SIG-M5 treated with dmso at 0.1 percent for 504 hours (cell line): Measurements from ENCODE around the gene APH1B.

Experiments
- DNase-seq: peaks from one replicate; lab custom pipeline; 2025; ENCODE audit not compliant: unreplicated experiment; lab: John Stamatoyannopoulos, UW

The APH1B gene

DNA sequence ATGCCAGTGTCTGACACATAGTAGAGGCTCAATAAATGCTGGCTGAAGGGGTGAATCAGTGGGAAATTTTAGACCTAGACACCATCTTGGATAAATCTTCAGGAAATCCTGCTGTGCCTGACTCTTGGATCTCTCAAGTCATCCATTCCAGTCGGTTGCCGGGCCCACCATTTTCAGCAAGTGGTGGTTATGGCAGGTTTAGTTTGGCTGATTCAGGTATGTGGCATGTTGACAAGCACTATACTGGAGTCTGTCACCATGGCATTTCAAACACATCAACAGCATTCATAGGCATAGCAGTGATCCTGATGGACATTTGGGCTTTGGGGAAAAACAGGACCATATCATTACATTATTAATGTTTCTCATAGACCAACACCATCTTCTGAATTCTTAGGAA lies 25.7 kb upstream of the APH1B start:
- no peak for DNase-seq

DNA sequence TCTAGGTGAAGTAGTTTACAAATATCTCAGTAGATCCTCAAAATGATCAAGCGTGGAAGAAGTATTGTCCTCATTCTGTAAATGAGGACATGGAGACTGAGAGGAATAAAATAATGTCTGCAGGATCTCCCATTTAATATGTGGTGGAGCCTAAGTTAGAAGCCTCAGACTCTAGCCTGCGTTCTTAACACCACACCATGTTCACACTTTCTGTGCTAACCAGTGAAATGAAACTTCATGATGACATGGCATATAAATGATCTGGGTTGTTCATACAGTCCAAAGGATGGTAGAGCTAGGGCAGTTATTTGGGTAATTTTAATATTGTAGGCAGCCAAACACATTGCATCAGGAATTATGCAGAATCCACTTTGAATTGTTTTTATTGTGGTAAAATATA lies 25.1 kb upstream of the APH1B start:
- DNase-seq: no peak

DNA sequence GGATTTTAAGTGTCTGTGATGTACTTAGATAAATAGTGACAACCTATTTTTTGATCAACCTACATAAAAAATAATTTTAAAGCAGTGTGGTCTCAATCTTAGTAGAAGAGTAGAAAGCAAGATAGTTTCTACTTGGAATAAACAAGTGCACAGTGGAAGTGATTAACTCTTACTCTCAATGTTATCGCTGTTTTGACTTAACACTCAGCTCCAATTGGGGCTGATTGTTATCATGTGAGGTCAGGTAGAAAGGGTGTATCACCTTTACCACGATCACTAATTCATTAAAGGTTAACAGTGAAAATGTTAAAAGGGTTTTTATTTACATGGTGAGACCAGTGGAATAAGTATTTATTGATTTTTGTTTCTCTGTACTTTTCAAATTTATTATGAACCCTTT lies 22.4 kb upstream of the APH1B start:
- no peak for DNase-seq

DNA sequence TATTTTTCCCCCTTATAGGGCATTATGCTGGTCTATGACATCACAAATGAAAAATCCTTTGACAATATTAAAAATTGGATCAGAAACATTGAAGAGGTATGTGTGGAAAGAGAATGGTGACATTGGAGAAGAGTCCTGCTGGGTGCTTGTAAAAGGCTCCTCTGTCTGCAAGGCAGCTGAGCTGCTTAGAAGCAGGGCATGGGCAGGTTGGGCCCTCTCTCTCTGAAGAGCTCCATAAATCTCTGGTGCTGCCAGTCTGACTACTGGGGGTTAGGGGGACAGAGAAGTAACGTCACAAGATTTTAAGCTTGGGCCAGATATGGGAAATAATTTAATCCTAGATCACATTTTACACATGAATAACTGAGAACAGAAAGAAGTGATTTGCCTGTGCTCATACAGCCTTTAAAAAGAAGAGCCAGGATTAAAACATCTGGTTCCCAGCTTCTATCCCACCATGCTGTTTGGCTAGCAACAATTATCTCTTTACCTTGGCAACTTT lies 21.9 kb upstream of the APH1B start:
- DNase-seq: no peak

DNA sequence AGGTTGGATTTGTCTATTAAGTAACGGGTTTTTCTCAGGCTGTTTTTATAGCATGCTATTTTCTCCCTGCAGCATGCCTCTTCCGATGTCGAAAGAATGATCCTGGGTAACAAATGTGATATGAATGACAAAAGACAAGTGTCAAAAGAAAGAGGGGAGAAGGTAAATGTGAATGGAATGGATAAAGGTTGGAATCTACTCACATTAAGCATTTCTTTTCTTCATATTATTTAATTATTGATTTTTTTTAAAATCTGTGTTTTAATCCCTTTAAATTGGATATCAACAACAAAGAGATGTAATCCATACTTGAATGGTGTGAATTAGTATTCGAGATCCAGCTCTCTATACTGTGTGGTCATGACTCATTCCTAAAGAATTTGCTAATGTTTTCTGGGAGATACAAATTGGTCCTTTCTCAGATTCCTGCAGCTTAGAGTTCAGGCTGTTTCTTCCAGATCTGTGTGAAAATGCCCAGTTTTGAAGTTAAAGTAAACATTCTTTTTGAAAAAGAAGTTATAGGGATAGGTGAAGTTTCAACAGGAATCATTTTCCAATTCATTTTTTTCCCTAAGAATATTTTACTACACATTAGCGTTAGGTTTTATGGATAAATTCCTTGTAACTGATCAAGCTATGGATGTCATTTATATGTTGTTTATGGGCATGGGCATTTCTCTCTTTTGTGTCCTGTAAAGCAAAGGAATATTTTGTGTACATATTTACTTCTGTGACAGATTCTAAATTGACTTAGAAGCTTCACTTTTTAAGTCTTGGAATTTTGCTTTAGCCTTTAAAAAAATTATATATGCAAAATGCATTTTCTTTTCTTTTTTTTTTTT lies 20.8 kb upstream of the APH1B start:
- no peak for DNase-seq

DNA sequence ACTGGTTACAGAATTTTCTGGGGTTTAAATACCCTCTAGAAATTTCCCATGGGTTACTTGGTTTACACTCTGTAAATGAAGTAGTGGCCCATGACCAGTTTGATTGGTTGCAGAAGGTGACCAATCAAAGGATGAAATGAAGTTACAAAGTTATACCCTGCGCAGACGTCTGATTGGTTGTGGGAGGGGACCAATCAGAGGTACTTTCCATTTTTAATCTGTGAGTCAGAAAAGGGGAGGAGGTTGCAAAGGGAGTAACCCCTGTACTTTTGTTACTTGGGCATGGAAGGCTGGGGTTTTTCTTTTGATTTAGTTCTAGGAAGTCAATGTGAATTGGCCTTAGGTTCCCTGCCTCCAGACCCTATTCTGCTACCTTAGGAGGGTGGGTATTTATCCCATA lies 18.7 kb upstream of the APH1B start:
- no peak for DNase-seq

DNA sequence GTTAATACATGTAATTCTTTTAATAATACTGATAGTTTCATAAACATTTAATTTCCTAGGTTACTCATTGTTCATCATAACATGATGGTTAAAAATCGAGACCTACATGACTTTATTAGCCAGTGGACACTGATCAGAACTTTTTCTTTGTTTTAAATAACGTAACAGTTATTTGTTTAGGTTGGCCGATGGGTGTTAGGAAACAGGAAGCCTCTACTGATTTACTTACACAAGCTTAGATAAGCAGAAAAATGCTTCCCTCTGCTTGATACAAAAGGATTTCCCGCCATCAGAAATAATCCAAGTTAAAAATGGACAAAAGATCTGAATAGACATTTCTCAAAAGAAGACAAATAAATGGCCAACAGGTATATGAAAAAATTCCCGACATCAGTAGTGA lies 16.6 kb upstream of the APH1B start:
- no peak for DNase-seq

DNA sequence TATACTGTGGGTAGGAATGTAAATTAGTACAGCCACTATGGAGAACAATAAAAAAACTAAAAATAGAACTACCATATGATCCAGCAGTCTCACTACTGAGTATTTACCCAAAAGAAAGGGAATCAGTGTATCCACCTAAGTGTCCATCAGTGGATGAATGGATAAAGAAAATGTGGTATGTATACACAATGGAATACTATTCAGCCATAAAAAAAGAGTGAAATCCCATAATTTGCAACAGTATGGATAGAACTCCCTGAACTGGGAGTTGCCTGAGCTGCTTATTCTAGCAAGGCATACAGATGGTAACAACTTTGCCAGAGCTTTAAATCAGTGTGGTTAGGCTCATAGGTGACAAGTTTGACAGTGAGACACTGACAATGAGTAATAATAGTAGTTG lies 16.1 kb upstream of the APH1B start:
- DNase-seq: no peak

DNA sequence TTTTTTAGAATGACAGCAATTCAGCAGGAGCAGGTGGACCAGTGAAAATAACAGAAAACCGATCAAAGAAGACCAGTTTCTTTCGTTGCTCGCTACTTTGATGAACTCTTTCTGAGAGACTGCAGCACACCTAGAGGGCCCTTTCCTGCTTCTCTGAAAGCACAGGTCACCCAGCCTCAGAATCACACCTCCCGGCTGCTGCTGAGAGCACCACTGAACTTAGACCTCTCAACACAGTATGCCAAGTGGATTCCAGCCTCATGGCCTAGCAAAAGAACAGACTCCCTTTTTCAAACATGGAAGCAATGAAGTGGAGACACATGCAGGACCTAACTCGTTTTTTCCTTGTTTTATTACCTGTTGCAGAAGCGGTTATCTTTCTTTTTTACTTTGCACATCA lies 13.9 kb upstream of the APH1B start:
- no peak for DNase-seq

DNA sequence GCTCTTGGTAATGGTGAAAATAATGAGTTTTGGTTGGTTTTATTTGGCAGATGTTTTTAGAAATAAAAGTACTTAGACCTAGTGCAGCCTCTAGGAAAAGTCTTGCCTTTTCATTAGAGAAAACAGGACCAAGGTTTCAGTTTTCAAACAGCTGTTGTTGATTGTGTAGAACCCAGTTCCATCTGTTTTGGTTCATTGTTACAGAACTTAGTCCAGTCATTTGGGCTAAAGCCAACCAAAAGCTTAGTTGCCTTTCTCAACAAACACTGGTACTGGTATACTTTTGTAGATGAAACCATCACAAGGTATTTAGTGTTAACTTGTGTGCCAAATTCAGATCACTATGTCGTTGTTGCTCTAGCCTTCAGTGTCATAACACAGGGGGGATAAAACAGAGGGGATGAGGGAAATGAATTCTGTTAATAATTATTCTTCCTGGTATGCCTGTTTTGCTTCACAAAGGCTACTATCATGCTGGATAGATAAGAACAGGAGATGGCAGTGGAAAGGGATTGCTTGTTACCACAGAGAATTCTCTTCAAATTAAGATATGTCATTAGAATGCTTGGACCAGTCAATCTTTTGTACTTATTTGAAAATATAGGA lies 12.6 kb upstream of the APH1B start:
- DNase-seq: no peak

DNA sequence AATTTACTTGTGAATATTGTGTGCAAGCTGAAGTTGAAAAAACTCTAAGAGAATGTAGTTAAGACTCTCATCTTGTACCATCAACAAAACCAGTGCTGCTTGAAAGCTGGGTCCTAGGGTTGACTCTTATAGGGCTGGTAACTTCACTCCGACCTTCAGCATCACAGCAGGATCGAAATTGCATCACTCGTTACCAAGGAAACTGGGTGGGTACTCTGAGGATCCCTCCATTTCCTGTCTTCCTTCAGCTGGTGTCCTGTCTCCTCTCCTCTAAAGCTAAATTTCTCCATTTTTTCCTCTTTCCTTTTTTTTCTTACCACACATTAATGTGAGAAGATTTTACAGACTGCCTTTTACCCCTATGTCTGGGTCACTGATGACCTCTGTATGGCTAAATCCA lies 3.0 kb upstream of the APH1B start:
- peak; percentile 81 for DNase-seq

DNA sequence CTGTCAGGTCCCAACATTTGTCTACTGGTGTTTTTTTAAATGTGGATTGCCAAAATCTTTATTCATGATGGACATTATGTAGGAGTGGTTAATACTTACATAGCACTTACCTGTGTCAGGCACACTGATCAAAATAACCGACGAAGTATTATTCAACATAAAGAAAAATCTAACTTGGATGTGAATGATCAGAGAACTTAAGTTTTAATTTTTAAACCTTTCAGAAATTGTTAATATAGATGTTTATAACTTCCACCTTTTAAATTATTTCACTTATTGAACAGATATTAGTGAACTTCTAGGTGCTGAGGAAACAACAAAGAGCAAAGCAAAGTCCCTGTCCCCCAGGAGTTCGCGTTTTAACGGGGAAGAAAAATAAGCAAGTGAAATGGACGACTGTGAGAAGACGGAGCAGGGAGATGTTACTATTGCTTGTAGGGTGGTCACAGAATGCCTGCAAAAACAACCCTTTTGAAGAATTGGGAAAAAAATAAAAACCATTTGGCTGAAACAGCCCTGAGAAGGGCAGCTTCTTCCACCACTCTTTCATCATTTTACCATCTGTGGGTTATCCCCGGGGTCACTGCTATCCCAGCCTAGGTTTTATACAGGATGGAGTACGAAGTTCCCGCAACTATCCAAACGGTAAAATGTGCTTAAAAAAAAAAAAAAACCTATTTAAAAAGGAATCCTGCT lies 915 bp upstream of the APH1B start:
- no peak for DNase-seq

DNA sequence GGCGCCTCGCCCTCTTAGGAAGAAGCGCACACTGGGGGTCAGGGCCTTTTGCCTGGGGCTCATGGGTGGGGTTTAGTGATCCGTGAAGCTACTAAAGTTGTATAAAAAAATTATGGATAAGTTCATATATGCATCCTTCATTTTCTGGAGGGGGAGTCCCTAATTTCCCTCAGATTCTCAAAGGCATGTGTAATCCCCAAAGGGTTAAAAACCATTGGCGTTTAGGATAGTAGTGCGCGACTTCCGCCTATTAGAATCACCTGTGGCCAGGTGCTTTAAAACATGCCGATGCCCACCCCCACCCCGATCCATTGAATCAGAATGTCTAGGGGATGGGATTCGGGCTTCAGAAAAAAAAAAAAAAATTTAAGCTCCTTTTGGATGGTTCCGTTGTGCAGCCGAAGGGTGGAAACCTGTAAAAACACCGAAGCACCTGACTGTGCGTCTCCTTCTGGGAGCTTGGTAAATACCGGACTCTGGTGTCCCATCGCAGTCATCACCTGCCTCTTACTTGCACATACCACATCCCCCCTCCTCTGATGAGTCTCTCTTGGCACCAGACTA lies 570 bp downstream of the APH1B start:
- no peak for DNase-seq

DNA sequence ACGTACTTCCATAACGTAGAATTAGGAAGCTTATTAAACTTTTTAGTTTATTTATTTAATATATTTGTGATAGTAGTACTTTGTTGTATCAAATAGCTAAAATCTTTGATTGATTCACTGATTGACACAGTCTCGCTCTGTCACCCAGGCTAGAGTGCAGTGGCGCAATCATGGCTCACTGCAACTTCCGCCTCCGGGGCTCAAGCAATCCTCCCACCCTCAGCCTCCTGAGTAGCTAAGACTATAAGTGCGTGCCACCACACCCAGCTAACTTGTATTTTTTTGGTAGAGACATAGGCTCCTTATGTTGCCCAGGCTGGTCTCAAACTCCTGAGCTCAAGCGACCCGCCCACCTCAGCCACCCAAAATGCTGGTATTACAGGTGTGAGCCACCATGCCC lies 5.7 kb downstream of the APH1B start:
- peak; percentile 66 for DNase-seq

DNA sequence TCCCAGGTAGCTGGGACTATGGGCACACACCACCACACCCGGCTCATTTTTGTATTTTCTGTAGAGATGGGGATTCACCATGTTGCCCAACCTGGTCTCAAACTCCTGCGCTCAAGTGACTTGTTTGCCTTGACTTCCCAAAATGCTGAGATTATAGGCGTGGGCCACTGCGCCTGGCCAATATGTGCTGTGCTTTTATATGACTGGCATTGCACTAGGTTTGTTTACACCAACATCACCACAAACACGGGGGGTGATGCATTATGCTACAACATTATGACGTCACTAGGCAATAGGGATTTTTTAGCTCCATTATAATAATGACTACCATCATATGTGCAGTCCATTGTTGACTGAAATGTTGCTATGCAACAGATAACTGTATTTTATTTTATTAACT lies 6.9 kb downstream of the APH1B start:
- no peak for DNase-seq

DNA sequence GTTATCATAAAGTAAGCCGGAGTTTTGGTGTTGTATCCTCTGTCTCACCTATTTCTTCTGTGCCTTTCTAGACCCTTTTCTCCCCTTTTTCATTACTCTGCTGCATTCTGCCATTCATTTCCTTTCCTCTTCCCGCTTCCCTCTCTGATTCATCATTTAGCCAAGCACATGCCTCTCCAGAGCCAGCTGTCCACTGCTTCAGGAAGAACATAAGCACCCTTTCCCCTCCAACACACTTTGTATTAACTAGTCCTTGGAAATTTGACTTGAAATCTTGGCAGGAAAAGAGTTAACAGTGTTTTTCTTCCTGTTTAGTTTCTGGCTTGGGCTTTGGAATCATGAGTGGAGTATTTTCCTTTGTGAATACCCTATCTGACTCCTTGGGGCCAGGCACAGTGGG lies 9.7 kb downstream of the APH1B start:
- no peak for DNase-seq

DNA sequence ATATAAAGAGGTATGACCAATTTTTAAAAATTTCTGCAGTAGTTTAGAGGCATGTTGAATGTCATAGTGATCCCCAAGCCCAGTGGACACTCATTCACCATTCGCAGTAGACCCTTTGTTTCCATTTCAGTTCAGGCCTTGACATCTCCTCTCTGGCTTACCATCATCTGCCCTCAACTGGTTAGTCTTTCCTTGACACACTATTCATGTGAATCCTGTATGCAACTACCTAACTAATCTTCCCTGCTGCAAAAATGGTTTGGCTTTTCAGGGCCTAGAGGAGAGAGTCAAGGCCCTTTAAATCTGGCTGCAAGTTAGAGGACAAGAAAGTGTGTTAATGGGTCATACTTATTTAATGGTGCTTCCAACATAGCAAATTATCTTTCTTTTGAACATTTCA lies 10.9 kb downstream of the APH1B start:
- DNase-seq: no peak

DNA sequence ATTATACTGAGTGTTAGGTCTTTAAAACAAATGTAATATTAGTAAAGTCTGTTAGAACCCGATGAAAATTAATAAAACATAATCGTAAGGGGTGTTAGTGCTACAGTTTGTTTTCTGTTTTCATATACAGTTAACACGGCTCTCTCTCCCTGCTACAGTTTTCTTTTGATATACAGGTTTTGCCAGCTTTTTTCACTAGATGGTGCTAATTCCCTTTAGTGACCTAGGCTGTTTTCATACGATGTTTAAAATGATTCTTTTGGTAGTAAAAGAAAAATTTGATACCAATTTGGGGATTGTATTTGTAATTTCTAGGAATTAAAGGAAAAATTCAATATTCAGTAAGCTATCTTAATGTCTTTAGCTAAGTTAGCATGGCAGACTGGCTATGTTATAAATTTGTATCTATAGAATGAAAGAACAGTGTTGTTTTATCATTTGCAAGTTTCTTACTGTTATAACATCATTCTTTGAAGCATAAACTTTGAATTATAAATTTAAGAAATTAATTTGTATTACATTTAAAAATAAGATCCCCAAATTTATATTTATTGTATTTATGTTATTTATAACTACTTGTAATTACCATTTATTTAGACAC lies 11.5 kb downstream of the APH1B start:
- peak; percentile 61 for DNase-seq

DNA sequence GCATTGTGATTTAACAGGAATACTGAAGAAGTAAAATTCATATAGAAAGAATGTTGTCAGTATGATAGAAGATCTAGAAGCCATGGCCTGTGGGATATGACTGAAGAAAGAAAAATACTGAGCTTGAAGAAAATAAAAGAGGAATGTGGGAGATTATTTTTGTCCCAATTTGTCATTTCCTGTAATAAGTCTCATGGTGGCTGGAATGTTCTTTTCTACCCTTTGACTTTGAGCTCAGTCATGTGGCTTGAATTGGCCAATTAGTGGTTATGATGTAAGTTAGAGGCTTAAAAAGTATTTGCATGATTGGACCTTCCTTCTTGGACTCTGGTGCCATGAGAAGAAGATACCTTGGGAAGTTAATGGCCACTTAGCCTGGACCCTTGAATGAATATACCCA lies 14.1 kb downstream of the APH1B start:
- no peak for DNase-seq

DNA sequence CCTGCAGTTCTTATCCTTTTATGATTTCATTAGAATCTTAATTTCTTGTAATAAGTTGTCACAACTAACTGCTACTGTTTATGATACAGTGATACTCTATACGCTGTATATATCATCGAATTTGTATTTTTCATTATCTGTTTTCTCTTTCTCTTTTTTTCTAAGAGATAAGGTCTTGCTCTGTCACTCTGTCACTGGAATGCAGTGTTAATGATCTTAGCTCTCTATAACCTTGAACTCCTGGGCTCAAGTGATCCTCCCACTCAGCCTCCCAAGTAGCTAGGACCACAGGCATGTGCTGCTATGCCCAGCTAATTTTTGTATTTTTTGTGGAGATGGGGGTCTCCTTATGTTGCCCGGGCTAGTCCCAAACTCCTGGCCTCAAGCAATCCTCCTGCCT lies 14.8 kb downstream of the APH1B start:
- no peak for DNase-seq

DNA sequence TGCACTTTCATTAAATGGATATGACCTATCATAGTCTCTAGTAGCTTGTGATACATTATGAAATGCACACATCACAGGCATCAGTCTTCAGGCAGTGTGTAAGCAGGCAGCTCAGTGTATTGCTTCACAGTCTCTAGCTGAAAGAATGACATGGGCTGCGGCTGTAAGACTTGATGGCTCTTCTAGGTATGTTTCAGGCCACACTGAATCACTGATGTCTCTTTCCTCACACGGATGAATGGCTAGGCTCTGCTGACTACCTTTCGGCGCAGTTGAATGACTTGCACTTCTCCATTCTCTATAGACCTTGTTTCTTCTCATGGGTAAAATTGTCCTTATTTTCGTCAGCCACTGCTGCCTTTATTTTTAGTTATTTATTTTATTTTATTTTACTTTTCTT lies 15.4 kb downstream of the APH1B start:
- no peak for DNase-seq
